GM19397 (cell line): ENCODE results near the gene CD163.
"Not testable (repeated sequence)": the region's sequence is repeated elsewhere in the genome, so short reads cannot be mapped to it uniquely, and the experiment has no call there.

Experiments
- ATAC-seq: cut with Tn5 transposase; IDR thresholded peaks from one replicate; pipeline ENCODE4 v1.9.1; 2021; ENCODE audit warnings: mild to moderate bottlenecking, moderate library complexity; ENCODE audit not compliant: unreplicated experiment

Gene CD163

DNA sequence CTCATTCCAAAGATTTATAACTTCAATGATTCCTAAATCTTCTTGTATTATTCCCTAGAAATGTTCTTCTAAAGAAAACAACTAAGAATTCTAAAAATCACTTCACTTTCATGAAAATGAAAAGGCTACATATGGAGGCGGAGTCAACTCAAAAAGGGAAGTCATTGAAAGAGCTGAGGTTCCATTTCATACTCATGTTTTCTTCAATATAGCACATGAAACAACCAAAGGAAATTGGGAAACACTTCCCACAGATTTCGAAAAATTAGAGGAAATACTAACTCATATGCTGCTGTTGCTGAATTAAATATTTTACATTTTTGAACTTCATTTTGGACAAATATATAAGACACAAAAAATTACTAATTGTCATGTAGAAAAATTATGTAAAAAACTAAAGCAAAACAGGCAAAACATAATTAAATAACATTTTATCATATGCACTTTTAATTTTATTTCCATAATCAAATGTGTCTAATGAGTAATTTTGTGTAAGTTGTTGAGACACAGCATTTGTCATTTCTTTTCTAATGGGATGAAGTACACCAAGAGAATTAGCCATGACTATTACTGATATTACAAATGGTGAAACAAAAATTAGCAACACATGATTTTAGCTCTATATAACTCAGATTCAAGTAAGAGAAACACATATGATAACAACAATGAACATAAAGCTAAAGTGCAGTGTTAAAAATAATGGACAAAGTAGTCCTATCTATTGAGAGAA, at the start of gene CD163:
Gene CD163 (minus strand): TSS at position 92 of the 730 bp plus-strand sequence. CDS start 87 bp downstream, at position 5.
- no peak for ATAC-seq

DNA sequence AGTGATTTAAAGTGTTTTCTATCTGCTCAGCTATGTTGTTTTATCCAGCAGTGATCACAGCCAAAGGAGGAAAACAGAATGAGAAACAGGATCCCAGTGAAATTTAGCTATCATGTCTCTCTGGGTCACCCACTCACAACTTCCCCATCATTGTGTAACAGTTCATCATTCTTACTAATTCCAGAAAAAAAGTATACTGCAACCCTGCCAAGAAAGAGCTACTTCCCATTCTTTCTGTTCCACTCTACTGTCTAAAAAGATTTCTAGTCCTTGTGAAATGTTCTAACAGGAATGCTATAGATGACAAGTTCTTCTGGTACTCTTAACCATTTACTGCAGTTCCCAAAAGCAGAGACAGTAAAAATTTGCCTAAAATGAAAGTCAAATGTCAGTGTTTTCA, 39.2 kb upstream of the CD163 start:
- ATAC-seq, result no peak

DNA sequence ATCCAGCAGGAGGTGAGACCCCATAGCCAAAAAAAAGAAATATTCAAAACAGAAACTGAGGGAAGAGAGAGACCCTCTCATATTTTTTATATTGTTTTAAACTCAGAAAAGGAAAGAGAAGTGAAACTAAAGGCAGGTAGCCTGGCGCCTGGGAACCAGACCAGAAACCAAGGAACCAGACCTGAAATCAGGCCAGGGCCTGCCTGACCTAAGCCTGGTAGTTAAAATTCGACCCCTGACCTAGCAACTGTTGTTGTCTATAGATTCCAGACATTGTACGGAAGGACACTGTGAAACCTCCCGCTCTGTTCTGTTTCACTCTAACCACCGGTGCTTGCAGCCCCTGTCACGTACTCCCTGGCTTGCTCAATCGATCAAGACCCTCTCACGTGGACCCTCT, 38.5 kb upstream of the CD163 start:
- ATAC-seq, result no peak

DNA sequence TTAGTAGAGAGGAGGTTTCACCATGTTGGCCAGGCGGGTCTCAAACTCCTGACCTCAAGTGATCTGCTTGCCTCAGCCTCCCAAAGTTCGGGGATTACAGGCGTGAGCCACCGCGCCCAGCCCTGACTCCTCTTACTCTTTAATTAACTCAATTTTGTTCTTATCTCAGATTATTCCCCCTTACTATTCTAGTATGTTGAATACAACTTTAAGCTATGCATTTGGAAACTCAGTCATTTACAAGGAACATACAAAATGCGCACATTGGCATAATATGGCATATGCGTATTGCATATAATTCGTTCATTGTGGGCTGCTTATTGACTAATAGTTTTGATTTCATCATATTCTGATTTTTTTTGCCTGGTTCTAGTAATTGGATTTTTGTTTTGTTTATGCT, 10.8 kb upstream of the CD163 start:
- no peak for ATAC-seq

DNA sequence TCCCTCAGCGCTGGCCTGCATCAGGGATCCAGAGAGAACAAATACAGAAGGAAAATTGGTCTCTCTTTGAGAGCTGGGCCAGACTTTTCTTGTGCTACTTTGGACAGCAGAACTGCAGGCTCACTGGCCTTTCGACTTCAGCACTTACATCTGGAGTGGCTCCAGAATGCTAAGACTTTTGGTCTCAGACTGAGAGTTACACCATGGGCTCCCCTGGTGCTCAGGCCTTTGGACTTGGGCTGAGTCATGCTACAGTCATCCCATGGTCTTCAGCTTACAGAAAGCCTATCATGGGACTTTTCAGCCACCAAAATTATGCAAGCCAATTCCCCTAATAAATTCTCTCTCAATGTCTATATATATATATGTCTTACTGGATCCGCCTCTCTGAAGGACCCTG, 9.0 kb upstream of the CD163 start:
- no peak for ATAC-seq

DNA sequence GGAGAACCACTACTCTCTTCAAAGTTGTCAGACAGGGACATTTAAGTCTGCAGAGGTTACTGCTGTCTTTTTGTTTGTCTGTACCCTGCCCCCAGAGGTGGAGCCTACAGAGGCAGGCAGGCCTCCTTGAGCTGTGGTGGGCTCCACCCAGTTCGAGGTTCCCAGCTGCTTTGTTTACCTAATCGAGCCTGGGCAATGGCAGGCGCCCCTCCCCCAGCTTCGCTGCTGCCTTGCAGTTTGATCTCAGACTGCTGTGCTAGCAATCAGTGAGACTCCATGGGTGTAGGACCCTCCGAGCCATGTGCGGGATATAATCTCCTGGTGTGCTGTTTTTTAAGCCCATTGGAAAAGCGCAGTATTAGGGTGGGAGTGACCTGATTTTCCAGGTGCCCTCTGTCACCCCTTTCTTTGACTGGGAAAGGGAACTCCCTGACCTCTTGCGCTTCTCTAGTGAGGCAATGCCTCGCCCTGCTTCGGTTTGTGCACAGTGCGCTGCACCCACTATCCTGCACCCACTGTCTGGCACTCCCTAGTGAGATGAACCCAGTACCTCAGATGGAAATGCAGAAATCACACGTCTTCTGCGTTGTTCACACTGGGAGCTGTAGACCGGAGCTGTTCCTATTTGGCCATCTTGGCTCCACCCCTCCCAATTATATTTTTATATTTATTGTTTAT, 6.4 kb upstream of the CD163 start:
- ATAC-seq, result not testable (repeated sequence)

DNA sequence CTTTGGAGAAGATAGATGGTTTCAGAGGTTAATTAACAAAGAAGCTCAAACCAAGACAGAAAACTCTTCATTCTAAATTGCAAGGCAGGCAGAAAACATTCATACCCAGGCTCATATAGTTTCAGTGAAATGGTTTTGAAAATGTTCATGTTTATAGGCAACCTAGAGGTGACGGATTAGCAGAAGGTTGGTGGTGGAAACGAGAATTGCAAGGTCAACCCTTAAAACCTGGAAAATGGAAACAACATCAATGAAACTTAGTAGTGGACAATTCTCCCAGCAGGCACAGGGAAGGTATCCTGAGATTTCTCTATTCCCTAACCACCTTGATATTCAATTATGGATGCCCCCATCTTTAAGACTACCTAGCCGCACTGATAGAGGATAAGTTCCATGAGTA, 965 bp downstream of the CD163 start:
- ATAC-seq, result no peak

DNA sequence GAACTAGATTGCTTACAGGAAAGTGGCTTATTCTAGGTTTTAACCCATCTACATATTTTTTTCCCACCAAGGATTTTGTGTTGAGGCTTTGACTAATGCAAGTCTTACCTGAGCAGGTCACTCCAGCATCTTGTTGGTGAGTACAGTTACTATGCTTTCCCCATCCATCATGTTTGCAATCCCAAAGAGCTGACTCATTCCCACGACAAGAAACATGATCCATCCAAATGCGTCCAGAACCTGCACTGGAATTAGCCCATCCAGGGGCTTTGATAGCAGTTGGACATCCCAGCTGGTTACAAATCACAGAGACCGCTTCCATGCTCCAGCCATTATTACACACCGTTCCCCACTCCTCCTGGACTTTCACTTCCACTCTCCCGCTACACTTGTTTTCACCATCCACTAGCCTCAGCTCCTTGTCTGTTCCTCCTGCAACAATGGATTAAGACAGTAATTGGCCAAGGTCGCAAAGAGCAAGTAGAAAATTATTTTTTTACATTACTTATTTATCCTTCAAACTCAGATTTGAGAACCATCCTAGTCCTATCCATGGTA, 2.5 kb downstream of the CD163 start:
- no peak for ATAC-seq

DNA sequence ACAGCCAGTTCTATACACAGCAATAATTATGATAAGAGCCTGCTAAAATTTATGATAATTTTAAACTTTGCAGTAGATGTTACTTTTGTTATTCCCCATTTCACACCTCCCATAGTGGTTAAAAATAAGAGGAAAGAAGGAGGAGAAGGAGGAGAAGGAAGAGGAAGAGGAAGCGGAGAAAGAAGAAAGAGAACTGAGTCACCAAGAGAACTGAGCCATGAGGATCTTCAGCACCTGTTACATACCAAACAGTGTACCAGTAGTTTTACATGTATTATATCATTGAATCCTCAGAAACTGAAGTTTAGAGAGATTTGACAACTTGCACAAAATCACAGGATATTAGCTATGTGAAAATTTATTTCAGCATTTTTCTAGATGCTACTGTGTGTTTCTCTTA, 3.9 kb downstream of the CD163 start:
- no peak for ATAC-seq

DNA sequence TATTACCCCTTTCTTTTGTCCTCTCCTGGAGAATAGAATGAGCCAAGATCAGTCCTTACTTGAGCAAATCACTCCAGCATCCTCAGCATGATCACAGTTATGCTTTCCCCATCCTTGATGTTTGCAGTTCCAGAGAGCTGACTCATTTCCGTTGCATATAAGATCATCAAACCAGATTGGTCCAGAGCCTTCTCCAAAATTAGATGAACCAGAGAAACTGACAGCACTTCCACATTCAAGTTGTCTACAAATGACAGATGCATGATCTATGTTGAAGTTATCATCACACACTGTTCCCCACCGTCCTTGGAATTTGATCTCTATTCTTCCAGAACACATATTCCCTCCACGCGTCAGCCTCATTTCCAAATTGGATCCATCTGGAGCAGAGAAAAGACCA, 4.8 kb downstream of the CD163 start:
- ATAC-seq, result no peak

DNA sequence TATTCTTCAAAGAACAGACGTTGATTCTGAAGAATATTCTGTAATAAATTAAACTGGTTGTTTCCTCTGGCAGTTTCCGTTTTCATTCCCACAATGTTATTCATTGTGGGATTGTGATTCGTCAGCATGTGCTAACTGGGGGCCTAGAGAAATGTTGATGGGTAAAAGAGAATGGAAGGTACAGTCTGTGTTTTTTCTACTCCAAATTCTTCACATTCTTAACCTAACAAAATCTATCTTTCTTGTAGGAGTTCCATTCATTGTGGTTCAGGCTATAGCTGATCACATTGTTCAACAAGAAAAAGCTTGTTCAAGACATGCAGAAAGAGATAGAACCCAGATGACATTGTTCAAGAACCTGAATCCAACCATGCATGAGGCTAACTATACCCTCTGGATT, 5.9 kb downstream of the CD163 start:
- ATAC-seq, result no peak

DNA sequence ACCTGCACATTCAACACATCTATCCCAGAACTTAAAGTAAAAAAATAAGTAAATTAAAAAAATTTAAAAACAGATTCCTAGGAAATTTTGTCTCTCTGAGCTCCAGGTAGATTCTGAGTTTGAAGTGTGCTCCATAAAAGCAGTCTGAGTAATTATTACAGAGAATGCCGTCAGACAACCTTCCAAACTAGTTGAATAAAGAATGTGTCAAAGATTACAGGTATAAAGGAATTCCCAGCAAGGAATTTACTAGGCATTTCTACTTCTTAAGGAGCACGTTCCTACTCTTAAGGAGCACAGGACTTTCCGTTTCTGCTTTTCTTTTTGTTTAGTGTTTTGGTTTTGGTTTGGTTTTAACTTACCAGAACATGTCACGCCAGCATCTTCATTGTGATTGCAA, 7.1 kb downstream of the CD163 start:
- ATAC-seq, result no peak

DNA sequence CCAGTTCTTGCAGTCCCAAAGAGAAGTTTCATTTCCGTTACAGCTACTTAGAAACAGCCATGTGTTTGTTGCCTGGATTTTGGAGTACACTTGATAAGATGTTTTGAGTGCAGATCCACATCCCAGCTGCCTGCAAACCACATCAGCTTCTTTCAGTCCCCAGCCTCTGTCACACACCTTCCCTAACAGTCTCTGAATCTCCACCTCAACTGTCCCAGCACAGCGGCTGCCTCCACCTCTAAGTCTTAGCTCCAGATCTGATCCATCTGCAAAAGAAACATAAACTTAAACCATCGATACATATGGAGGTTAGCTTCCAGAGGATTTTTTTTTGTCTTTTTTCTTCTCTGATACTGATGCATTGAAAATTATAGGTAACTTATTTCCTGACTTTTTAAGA, 8.4 kb downstream of the CD163 start:
- no peak for ATAC-seq

DNA sequence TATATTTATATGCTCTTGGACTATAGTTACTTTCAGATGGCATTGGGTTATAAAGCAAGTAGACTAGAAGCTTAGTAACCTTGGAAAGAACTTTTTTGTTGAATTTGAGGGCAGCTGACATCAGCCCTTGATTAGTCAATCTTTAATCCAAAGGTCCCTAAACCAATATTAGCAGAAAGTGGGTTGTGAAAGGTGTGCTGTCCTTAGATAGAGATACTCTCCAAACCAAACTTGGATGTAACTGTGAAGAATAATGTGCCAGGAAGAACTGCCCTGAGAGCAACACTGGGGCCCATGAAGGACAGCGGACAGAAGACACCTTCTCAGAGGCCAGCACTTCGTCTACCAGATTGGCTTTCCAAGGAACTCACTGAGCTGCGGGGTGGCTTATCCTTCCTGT, 10.6 kb downstream of the CD163 start:
- ATAC-seq, result no peak

DNA sequence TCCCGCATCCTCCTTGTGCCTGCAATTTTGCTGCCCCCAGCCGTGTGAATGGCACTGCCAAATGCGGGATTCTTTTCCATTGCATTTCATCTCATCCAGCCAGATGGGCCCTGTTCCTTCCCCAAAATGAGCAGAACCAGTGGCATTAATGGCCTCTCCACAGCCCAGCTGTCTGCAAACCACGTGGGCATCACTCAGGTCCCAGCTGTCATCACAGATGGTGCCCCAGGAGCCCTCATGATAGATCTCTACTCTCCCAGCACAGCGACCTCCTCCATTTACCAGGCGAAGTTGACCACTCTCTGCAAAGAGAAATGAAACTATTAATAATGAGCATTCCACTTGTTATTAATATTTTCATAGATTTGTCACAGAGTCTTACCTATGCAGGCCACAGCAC, 17.1 kb downstream of the CD163 start:
- no peak for ATAC-seq

DNA sequence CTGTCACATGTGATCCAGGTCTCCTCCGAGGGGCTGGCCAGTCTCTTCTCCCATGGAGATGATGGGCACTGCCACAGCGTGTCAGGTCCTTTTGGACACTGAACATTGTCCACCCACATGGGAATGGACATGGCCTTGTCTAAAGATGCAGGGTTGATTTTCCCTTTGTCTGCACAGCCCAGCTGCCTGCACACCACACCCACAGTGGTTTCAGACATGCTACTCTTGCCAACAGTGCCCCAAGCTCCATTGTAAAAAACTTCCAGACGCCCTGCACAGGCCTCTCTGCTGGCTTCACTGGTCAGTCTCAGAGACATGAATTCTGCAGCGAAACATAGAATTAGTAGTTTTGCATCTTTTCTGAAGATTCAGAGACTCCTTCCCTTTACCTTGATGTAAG, 18.5 kb downstream of the CD163 start:
- no peak for ATAC-seq

DNA sequence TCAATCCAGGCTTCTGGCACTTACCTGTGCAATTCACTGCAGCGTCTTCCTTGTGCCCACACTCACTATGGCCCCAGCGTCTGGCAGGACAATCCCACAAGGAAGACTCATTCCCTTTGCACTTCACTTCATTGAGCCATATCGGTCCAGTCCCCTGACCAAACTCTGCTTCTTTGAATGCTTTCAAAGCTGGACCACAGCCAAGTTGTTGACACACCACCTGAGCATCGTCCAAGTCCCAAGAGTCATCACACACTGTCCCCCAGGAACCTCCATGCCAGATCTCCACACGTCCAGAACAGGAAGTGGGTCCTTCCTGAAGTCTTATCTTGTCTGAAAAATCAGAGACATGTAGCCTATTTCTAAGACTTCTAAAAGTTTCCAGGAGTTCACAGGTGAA, 20.2 kb downstream of the CD163 start:
- no peak for ATAC-seq

DNA sequence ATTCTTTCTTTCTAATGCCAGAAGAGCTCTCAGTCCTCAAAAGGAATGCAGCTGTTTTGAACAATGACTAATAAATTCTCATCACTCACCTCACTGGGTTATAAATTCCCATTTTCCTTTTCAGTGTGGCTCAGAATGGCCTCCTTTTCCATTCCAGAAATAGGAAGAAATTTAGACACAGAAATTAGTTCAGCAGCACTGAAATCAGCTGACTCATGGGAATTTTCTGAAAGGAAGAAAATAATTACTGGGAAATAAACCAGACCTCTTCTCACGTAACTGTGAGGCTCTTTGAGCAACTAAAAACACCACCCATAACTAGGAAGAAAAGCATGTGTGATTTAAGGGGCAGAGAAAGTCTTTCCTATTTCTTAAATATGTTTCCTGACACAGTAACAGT, 23.8 kb downstream of the CD163 start:
- ATAC-seq, result no peak

DNA sequence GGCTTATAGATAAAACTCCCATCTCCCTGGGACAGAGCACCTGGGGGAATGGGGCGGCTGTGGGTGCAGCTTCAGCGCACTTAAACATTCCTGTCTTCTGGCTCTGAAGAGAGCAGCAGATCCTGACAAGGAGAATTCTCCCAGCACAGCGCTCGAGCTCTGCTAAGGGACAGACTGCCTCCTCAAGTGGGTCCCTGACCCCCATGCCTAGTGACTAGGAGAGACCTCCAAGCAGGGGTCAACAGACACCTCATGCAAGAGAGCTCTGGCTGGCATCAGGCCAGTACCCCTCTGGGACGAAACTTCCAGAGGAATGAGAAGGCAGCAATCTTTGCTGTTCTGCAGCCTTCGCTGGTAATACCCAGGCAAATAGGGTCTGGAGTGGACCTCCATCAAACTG, 31.5 kb downstream of the CD163 start:
- no peak for ATAC-seq

DNA sequence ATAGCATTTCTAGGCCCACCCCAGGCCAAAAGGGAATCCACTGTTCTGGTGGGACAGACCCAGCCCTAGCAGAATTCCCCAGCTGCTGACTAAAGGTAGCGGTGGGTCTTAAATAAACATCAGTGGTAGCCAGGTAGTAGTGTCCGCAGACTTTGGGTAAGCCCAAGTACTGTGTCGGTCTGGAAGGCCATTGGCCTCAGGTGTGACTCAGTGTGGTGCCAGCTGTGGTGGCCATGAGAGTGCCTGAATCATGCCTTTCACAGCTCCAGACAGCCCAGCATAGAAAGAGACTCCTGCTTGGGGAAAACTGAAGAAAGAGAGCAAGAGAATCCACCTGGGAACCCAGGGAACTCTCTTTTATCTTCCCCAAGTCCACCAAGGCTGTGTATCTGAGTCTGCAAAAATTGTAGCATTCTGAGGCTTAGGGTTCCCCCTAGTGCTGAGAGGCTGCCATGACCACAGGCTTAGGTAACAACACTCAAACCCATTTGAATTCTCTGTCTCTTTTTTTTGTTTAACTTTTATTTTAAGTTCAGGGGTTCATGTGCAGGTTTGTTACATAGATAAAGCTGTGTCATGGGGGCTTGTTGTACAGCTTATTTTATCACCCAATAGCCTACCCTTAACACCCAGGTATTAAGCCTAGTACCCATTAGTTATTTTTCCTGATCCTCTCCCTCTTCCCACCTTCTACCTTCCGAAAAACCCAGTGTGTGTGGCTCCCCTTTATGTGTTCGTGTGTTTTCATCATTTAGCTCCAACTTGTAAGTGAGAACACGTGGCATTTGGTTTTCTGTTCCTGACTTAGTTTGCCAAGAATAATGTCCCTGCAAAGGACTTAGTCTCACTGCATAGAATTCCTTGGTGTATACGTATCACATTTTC, 43.0 kb downstream of the CD163 start:
- no peak for ATAC-seq

DNA sequence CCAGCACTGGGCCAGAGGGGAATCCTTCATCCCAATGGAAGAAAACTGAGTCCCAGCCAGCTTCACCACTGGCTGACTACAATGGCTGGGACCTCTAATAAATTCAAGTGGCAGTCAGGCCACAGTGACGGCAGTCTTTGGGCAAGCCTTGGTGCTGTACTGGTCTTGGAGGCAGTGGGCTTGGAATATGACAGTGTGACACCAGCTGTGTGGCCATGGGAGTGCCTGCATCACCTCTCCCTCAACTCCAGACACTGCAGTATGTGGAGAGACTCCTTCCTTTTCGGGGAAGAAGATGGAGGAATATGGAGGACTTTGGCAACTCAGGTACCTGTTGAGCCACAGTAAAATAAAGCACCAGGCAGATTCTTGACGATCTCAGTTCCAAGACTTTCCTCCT, 43.6 kb downstream of the CD163 start:
- ATAC-seq, result no peak
